ENCODE measurements around the gene MLH1.

- TF ChIP-seq CTCF (IDR thresholded peaks at IDR 0.05; ENCODE audit: poor library complexity) = no peak
- TF ChIP-seq EZH2 (IDR thresholded peaks at IDR 0.05; ENCODE audit: borderline replicate concordance) = no peak
- no peak for TF ChIP-seq EZH2phosphoT487 (IDR thresholded peaks at IDR 0.05; ENCODE audit: low read depth, severe bottlenecking, unreplicated experiment)
These were observed 24.2 kb upstream of the MLH1 start for GRCh38 chr3:36969085-36969484.

All from hepatocyte (in vitro differentiated cells).